ACHN (cell line): ENCODE results near the gene RAB5A.
"Not testable (repeated sequence)": the region's sequence is repeated elsewhere in the genome, so short reads cannot be mapped to it uniquely, and the experiment has no call there.

Experiments used
- DNase-seq: peaks from one replicate; pipeline ENCODE4 v3.0.0-alpha.2; 2015
- in situ Hi-C: cut with HindIII; loops from 2 replicates; pipeline ENCODE4 v1.10.0; 2017; ENCODE audit warnings: low sequenced_read_pairs, low pct_ligation_motif_present, low pct_unique_long_range_greater_than_20kb

The RAB5A gene

GRCh38 chr3:19946832-19947548, at the start of gene RAB5A:
TSS of gene RAB5A (plus strand) at chr3:19947097. CDS start at chr3:19950899, 3,802 bp downstream.
- peak; percentile 96 for DNase-seq
- in situ Hi-C loops, result no loop called here

- in situ Hi-C loops, result no loop called here
- DNase-seq, result no peak
These were observed 48.2 kb upstream of the RAB5A start for GRCh38 chr3:19898721-19899120.

GRCh38 chr3:19899264-19899663, 47.6 kb upstream of the RAB5A start:
- DNase-seq, result no peak
- in situ Hi-C loops, result no loop called here

- in situ Hi-C loops, result not testable (repeated sequence)
These were observed 47.1 kb upstream of the RAB5A start for GRCh38 chr3:19899833-19900232.

GRCh38 chr3:19901337-19901736, 45.6 kb upstream of the RAB5A start:
- in situ Hi-C loops, result no loop called here
- DNase-seq, result no peak

More at GRCh38 chr3:19899833-19900232, 47.1 kb upstream of the RAB5A start:
- DNase-seq, result not testable (repeated sequence)

- in situ Hi-C loops, result no loop called here
- no peak for DNase-seq
These were observed 45.0 kb upstream of the RAB5A start for GRCh38 chr3:19901918-19902317.

- DNase-seq, result no peak
- in situ Hi-C loops, result no loop called here
These were observed 43.2 kb upstream of the RAB5A start for GRCh38 chr3:19903649-19904048.

GRCh38 chr3:19907523-19907922, 39.4 kb upstream of the RAB5A start:
- in situ Hi-C loops, result no loop called here
- no peak for DNase-seq

- in situ Hi-C loops, result no loop called here
- DNase-seq, result no peak
These were observed 35.4 kb upstream of the RAB5A start for GRCh38 chr3:19911452-19911851.

GRCh38 chr3:19917167-19917566, 29.7 kb upstream of the RAB5A start:
- in situ Hi-C loops, result no loop called here
- DNase-seq, result no peak

- in situ Hi-C loops, result no loop called here
- DNase-seq, result peak; percentile 88
These were observed 26.4 kb upstream of the RAB5A start for GRCh38 chr3:19920401-19921080.

- in situ Hi-C loops, result no loop called here
- DNase-seq, result no peak
These were observed 15.7 kb upstream of the RAB5A start for GRCh38 chr3:19931180-19931692.

GRCh38 chr3:19931767-19932188, 15.1 kb upstream of the RAB5A start:
- DNase-seq, result no peak
- in situ Hi-C loops, result no loop called here

GRCh38 chr3:19932422-19932821, 14.5 kb upstream of the RAB5A start:
- in situ Hi-C loops, result no loop called here
- no peak for DNase-seq

- no peak for DNase-seq
- in situ Hi-C loops, result no loop called here
These were observed 12.8 kb upstream of the RAB5A start, which contains the start of gene EFHB for GRCh38 chr3:19934098-19934566. TSS of gene EFHB (minus strand) at chr3:19934217. CDS start at chr3:19934018, 199 bp downstream.

- in situ Hi-C loops, result no loop called here
- DNase-seq, result no peak
These were observed 9.2 kb upstream of the RAB5A start for GRCh38 chr3:19937459-19938294.

GRCh38 chr3:19938295-19938627, 8.6 kb upstream of the RAB5A start:
- DNase-seq, result no peak
- in situ Hi-C loops, result no loop called here

GRCh38 chr3:19940643-19941042, 6.3 kb upstream of the RAB5A start:
- no peak for DNase-seq
- in situ Hi-C loops, result no loop called here

- in situ Hi-C loops, result no loop called here
- DNase-seq, result no peak
These were observed 1.4 kb upstream of the RAB5A start for GRCh38 chr3:19945534-19945933.
